Fibroblast of the aortic adventitia (primary cell): Measurements from ENCODE around the gene MPND. TPM values are rescaled to one million over a fixed set of nuclear protein-coding genes. Genes with fewer than 3 reads are reported as not detected.
A peak's percentile ranks its signal among the peaks of the same experiment; 100 is the strongest.

ENCODE experiments used
- DNase-seq: peaks from one replicate; pipeline ENCODE4 v3.0.0-alpha.2; 2010; ENCODE audit warnings: low read depth
- H3K4me3 ChIP-seq: 2 replicates; pipeline ENCODE4 v1.5.1; 2011; ENCODE audit warnings: low read depth, mild to moderate bottlenecking, control low read depth, low read length, moderate library complexity
- total RNA-seq: library from RNA; depleted of rRNA; stranded (reverse); fragments of >200 nt; gene quantifications from 2 replicates; pipeline ENCODE4 v1.2.3, GENCODE V29; 2012; ENCODE audit warnings: low replicate concordance
- TF ChIP-seq, protein P1 (sequence below): IDR thresholded peaks from 2 replicates; pipeline ENCODE4 v1.5.1; 2011; ENCODE audit warnings: mild to moderate bottlenecking, low read length, control low read depth, inconsistent platforms; ENCODE audit not compliant: insufficient read depth

MPND gene
- total RNA-seq, 1 donor, result 5.4 TPM

GRCh38 chr19:4390567-4391305 is 47.4 kb downstream of the MPND start:
- TF ChIP-seq, protein P1, sequence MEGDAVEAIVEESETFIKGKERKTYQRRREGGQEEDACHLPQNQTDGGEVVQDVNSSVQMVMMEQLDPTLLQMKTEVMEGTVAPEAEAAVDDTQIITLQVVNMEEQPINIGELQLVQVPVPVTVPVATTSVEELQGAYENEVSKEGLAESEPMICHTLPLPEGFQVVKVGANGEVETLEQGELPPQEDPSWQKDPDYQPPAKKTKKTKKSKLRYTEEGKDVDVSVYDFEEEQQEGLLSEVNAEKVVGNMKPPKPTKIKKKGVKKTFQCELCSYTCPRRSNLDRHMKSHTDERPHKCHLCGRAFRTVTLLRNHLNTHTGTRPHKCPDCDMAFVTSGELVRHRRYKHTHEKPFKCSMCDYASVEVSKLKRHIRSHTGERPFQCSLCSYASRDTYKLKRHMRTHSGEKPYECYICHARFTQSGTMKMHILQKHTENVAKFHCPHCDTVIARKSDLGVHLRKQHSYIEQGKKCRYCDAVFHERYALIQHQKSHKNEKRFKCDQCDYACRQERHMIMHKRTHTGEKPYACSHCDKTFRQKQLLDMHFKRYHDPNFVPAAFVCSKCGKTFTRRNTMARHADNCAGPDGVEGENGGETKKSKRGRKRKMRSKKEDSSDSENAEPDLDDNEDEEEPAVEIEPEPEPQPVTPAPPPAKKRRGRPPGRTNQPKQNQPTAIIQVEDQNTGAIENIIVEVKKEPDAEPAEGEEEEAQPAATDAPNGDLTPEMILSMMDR, result no peak
- peak overlapping the region; percentile 33 for H3K4me3 ChIP-seq
- no peak for DNase-seq

DNA sequence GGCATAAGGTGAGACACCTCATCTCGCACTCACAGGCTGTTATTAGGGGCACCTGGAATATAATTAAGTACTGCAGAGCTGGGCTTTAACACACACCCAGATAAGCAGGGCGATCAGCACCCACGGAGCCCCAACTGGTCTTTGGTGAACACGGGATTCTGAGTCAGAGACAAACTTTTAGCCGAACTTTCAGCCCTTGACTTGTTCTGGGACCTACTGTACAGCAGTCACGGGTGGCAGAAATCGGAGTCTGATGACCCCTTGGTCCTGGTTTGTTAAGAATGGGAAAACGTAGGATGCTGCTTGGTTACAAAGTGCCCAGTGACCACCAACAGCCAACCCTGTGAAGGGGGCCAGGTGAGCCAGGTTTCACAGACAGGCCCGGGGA is 47.9 kb downstream of the MPND start:
- TF ChIP-seq, protein P1, result no peak
- peak; percentile 38 for DNase-seq
- H3K4me3 ChIP-seq, result peak overlapping the region; percentile 42

DNA sequence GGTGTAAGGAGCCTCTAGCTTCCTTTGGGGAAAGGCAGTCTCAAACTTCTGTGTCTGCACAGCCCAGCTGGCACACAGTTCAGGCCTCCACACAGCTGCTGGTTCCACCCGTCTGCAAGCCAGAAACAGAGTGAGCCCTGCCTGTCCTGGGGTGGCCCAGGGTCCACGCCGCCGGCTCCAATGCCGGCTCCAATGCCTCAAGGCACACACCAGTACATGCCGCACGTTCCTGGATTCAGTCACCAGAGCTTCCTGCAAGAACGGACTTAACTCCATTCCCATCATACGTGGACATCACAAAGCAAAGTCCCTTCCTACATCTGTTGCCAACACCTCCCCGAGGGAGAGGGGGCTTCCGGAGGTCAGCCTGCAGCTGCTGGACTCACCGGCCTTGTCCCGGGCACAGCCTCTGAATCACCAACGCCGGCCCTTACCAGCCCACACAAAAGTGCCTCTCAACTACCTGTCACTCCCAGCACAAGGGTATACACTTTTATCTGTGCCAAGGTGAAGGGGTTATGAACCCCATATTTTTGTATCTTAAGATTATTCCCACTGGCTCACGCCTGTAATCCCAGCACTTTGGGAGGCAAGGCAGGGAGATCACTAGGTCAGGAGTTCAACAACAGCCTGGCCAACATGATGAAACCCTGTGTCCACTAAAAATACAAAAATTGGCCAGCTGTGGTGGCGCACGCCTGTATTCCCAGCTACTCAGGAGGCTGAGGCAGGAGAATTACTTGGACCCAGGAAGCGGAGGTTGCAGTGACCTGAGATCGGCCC is 48.5 kb downstream of the MPND start:
- peak; percentile 69 for DNase-seq
- TF ChIP-seq, protein P1, result no peak
- H3K4me3 ChIP-seq, result peak overlapping the region; percentile 42

- H3K4me3 ChIP-seq, result peak overlapping the region; percentile 44
- peak; percentile 72 for DNase-seq
- TF ChIP-seq, protein P1, result no peak
These were observed 50.7 kb downstream of the MPND start for GRCh38 chr19:4393947-4394590.

DNA sequence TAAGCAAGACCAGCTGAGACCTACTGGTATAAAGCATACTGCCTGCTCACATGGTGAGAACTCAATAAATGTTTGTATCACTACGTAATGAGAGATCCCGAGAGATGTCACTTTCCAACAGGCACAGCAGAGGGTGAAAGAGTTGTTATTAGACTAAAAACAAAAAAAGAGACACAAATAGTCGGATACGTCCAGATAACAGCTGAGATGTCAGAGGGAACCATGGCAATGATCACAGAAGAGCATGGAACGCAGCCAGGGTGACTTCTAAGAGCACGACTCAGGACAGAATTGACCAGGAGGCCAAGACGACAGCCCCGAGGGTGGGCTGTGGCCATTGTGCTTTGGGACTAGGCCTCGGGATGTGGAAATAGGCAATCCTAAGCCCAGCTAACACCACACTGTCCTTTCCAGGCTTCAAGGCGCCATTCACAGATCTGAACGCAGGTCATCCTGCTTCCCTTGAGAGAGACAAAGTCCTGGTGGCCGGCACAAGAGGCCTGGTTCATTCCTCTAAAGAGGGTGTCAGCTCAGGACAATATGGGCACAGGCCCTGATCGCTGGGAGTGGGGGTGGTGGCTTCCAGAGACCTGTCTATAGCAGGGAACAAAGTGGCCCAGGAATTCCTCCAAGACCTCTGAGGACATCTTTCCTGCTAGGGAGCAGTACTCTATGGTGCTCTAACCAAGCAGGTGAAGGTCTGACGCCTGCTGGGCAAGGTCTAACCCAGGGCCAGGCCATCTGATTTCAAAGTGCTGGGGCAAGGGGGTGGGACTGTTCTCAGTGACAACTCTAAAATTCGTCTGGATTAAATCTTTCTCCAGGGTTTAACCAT is 53.8 kb downstream of the MPND start:
- H3K4me3 ChIP-seq, result peak overlapping the region; percentile 22
- DNase-seq, result no peak
- TF ChIP-seq, protein P1, result no peak

GRCh38 chr19:4399812-4400134 is 56.4 kb downstream of the MPND start:
- peak overlapping the region; percentile 89 for H3K4me3 ChIP-seq
- TF ChIP-seq, protein P1, result no peak
- peak; percentile 39 for DNase-seq
